HepG2 (cell line): ENCODE measurements around the gene MARCHF5. TPM values are rescaled to one million over a fixed set of nuclear protein-coding genes. Genes with fewer than 3 reads are reported as not detected.

Experiments used
- CHD4 ChIP-seq: fragments of 200-600 bp; sonication (generic); IDR thresholded peaks from 2 replicates; pipeline ENCODE4 v1.7.0; 2017; ENCODE audit warnings: mild to moderate bottlenecking, low read length, borderline replicate concordance
- CSRNP2 ChIP-seq: sonication (generic); formaldehyde crosslinking; conservative IDR thresholded peaks from 2 replicates; pipeline ENCODE4 v1.8.0; 2022; ENCODE audit warnings: low read depth, missing genetic modification reagents
- EED ChIP-seq: sonication (generic); formaldehyde crosslinking; IDR thresholded peaks from 2 replicates; pipeline ENCODE4 v1.5.0; 2020; ENCODE audit warnings: mild to moderate bottlenecking, missing genetic modification reagents
- ELF3 ChIP-seq: IDR thresholded peaks from 2 replicates; pipeline ENCODE4 v1.6.1; 2016; ENCODE audit warnings: missing genetic modification reagents, missing compliant biosample characterization
- ELF4 ChIP-seq: sonication (generic); formaldehyde crosslinking; IDR thresholded peaks from 2 replicates; pipeline ENCODE4 v1.5.0; 2020; ENCODE audit warnings: missing genetic modification reagents, mild to moderate bottlenecking, moderate library complexity, borderline replicate concordance
- ESRRA ChIP-seq: sonication (generic); formaldehyde crosslinking; IDR thresholded peaks from 2 replicates; pipeline ENCODE4 v1.5.1; 2020; ENCODE audit warnings: mild to moderate bottlenecking, low read depth, missing genetic modification reagents
- FOXC1 ChIP-seq: sonication (generic); formaldehyde crosslinking; IDR thresholded peaks from 2 replicates; pipeline ENCODE4 v1.8.0; 2022; ENCODE audit warnings: mild to moderate bottlenecking, missing genetic modification reagents, borderline replicate concordance
- JUNB ChIP-seq: sonication (generic); formaldehyde crosslinking; IDR thresholded peaks from 2 replicates; pipeline ENCODE4 v1.8.0; 2022; ENCODE audit warnings: missing genetic modification reagents, mild to moderate bottlenecking, borderline replicate concordance
- KLF11 ChIP-seq: IDR thresholded peaks from 2 replicates; pipeline ENCODE4 v1.6.1; 2016; ENCODE audit warnings: missing compliant biosample characterization
- MAX ChIP-seq: IDR thresholded peaks from 2 replicates; pipeline ENCODE4 v1.6.1; 2012; ENCODE audit warnings: inconsistent platforms
- MTA3 ChIP-seq: sonication (generic); formaldehyde crosslinking; IDR thresholded peaks from 2 replicates; pipeline ENCODE4 v1.4.0; 2020; ENCODE audit warnings: missing genetic modification reagents
- RFX3 ChIP-seq: IDR thresholded peaks from 2 replicates; pipeline ENCODE4 v1.6.1; 2016; ENCODE audit warnings: missing biosample characterization, missing genetic modification reagents
- SKI ChIP-seq: fragments of 450-650 bp; IDR thresholded peaks from one replicate; pipeline ENCODE4 v1.6.1; 2018; ENCODE audit warnings: mild to moderate bottlenecking; ENCODE audit not compliant: partially characterized antibody
- ZFP62 ChIP-seq: sonication (generic); formaldehyde crosslinking; IDR thresholded peaks from 2 replicates; pipeline ENCODE4 v1.4.0; 2020; ENCODE audit warnings: missing genetic modification reagents
- ZKSCAN1 ChIP-seq: fragments of 150-350 bp; IDR thresholded peaks from 2 replicates; pipeline ENCODE4 v1.6.1; 2014; ENCODE audit warnings: low read length
- ZMYM3 ChIP-seq: sonication (generic); formaldehyde crosslinking; IDR thresholded peaks from 2 replicates; pipeline ENCODE4 v1.5.1; 2020; ENCODE audit warnings: mild to moderate bottlenecking, missing genetic modification reagents
- ZNF224 ChIP-seq: sonication (generic); formaldehyde crosslinking; IDR thresholded peaks from 2 replicates; pipeline ENCODE4 v1.5.0; 2020; ENCODE audit warnings: mild to moderate bottlenecking, missing genetic modification reagents
- ZNF556 ChIP-seq: sonication (generic); formaldehyde crosslinking; IDR thresholded peaks from 2 replicates; pipeline ENCODE4 v1.4.0; 2020; ENCODE audit warnings: mild to moderate bottlenecking, missing genetic modification reagents, borderline replicate concordance
- ZNF770 ChIP-seq: sonication (generic); formaldehyde crosslinking; IDR thresholded peaks from 2 replicates; pipeline ENCODE4 v1.5.0; 2020; ENCODE audit warnings: mild to moderate bottlenecking, missing genetic modification reagents
- ZNF891 ChIP-seq: sonication (generic); formaldehyde crosslinking; IDR thresholded peaks from 2 replicates; pipeline ENCODE4 v1.5.0; 2020; ENCODE audit warnings: mild to moderate bottlenecking, missing genetic modification reagents
- polyA plus RNA-seq, 8 experiments: library from polyadenylated mRNA; depleted of rRNA in 3 of 8; stranded (reverse) in 7 of 8; unstranded in 1 of 8; fragments of >200 nt; fragmentation: Illumina TruSeq in 4 of 8; extraction: Trizol in 4 of 8; gene quantifications; 2 replicates each; pipeline versions ENCODE4 v1.2.1 to v1.2.3, GENCODE V29; 2011 to 2016; ENCODE audit warnings: low read depth in 4 of 8, missing spikeins in 1 of 8, mixed read lengths in 1 of 8; ENCODE audit not compliant: insufficient read depth in 1 of 8
- total RNA-seq, 5 experiments: library from RNA; depleted of rRNA; stranded (reverse); fragments of >200 nt; fragmentation: Illumina TruSeq; extraction: Trizol; gene quantifications; 2 replicates each; pipeline ENCODE4 v1.2.3, GENCODE V29; 2016; ENCODE audit warnings: low read depth in 1 of 5
- TF ChIP-seq, protein P1 (sequence below): sonication (generic); formaldehyde crosslinking; IDR thresholded peaks from 2 replicates; pipeline ENCODE4 v1.5.0; 2020; ENCODE audit warnings: mild to moderate bottlenecking, missing genetic modification reagents
- TF ChIP-seq, protein P2 (sequence below): sonication (generic); formaldehyde crosslinking; IDR thresholded peaks from 2 replicates; pipeline ENCODE4 v1.5.0; 2020; ENCODE audit warnings: missing genetic modification reagents

The MARCHF5 gene
- total and polyA plus RNA-seq, 2 of the 13 experiments (the other 11 are each of a cell fraction or from before 2014, with no cell fraction given) = 19.4 to 21.0 TPM

- TF ChIP-seq EED (CRISPR knock-in tag) (peak; percentile 24; the same call in 1 of the 2 replicates), ZMYM3 (CRISPR knock-in tag) (no peak), ELF4 (CRISPR knock-in tag) (no peak), FOXC1 (CRISPR knock-in tag) (no peak), ZNF224 (no peak), SKI (peak; percentile 93), MTA3 (CRISPR knock-in tag) (no peak), ZNF891 (CRISPR knock-in tag) (no peak; the same call in none of the 2 replicates), KLF11 (CRISPR knock-in tag) (no peak; the same call in none of the 2 replicates), JUNB (CRISPR knock-in tag) (no peak), ZKSCAN1 (no peak), CSRNP2 (no peak), ELF3 (CRISPR knock-in tag) (peak; percentile 83), RFX3 (CRISPR knock-in tag) (no peak), ZNF556 (CRISPR knock-in tag) (peak; percentile 91), CHD4 (no peak), ZNF770 (CRISPR knock-in tag) (no peak; the same call in none of the 2 replicates), ESRRA (no peak; the same call in 1 of the 2 replicates), MAX (no peak; the same call in 1 of the 2 replicates), ZFP62 (CRISPR knock-in tag) (no peak; the same call in 1 of the 2 replicates)
- TF ChIP-seq, protein P1, sequence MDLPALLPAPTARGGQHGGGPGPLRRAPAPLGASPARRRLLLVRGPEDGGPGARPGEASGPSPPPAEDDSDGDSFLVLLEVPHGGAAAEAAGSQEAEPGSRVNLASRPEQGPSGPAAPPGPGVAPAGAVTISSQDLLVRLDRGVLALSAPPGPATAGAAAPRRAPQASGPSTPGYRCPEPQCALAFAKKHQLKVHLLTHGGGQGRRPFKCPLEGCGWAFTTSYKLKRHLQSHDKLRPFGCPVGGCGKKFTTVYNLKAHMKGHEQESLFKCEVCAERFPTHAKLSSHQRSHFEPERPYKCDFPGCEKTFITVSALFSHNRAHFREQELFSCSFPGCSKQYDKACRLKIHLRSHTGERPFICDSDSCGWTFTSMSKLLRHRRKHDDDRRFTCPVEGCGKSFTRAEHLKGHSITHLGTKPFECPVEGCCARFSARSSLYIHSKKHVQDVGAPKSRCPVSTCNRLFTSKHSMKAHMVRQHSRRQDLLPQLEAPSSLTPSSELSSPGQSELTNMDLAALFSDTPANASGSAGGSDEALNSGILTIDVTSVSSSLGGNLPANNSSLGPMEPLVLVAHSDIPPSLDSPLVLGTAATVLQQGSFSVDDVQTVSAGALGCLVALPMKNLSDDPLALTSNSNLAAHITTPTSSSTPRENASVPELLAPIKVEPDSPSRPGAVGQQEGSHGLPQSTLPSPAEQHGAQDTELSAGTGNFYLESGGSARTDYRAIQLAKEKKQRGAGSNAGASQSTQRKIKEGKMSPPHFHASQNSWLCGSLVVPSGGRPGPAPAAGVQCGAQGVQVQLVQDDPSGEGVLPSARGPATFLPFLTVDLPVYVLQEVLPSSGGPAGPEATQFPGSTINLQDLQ (CRISPR knock-in tag) = peak; percentile 82; the same call in 1 of the 2 replicates
- TF ChIP-seq, protein P2, sequence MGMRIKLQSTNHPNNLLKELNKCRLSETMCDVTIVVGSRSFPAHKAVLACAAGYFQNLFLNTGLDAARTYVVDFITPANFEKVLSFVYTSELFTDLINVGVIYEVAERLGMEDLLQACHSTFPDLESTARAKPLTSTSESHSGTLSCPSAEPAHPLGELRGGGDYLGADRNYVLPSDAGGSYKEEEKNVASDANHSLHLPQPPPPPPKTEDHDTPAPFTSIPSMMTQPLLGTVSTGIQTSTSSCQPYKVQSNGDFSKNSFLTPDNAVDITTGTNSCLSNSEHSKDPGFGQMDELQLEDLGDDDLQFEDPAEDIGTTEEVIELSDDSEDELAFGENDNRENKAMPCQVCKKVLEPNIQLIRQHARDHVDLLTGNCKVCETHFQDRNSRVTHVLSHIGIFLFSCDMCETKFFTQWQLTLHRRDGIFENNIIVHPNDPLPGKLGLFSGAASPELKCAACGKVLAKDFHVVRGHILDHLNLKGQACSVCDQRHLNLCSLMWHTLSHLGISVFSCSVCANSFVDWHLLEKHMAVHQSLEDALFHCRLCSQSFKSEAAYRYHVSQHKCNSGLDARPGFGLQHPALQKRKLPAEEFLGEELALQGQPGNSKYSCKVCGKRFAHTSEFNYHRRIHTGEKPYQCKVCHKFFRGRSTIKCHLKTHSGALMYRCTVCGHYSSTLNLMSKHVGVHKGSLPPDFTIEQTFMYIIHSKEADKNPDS (CRISPR knock-in tag) = no peak; the same call in 1 of the 2 replicates
These were observed at the start of gene MARCHF5, which contains the start of gene CPEB3 (continued) for GRCh38 chr10:92290837-92291615.
